Measurements from ENCODE around the gene ARHGAP24.

Gene ARHGAP24

GRCh38 chr4:85708468-85708867 lies 233.5 kb downstream of the ARHGAP24 start:
- no peak for DNase-seq

GRCh38 chr4:85713005-85713404 lies 238.1 kb downstream of the ARHGAP24 start:
- no peak for DNase-seq

- no peak for DNase-seq
These were observed 241.2 kb downstream of the ARHGAP24 start for GRCh38 chr4:85715991-85716737.

- DNase-seq, result no peak
These were observed 242.4 kb downstream of the ARHGAP24 start for GRCh38 chr4:85717351-85717750.

GRCh38 chr4:85717847-85718246 lies 242.9 kb downstream of the ARHGAP24 start:
- no peak for DNase-seq

GRCh38 chr4:85720735-85721134 lies 245.8 kb downstream of the ARHGAP24 start:
- DNase-seq, result no peak

GRCh38 chr4:85722401-85722800 lies 247.5 kb downstream of the ARHGAP24 start:
- no peak for DNase-seq

GRCh38 chr4:85722807-85723206 lies 247.9 kb downstream of the ARHGAP24 start:
- DNase-seq, result no peak

- no peak for DNase-seq
These were observed 250.0 kb downstream of the ARHGAP24 start for GRCh38 chr4:85724791-85725563.

GRCh38 chr4:85725721-85726170 lies 250.8 kb downstream of the ARHGAP24 start:
- no peak for DNase-seq

- DNase-seq, result no peak
These were observed 251.6 kb downstream of the ARHGAP24 start for GRCh38 chr4:85726555-85726954.

- no peak for DNase-seq
These were observed 253.5 kb downstream of the ARHGAP24 start for GRCh38 chr4:85728464-85728863.

GRCh38 chr4:85732124-85732523 lies 257.2 kb downstream of the ARHGAP24 start:
- DNase-seq, result no peak

- no peak for DNase-seq
These were observed 258.8 kb downstream of the ARHGAP24 start for GRCh38 chr4:85733798-85734197.

GRCh38 chr4:85734424-85734831 lies 259.5 kb downstream of the ARHGAP24 start:
- no peak for DNase-seq

- no peak for DNase-seq
These were observed 261.6 kb downstream of the ARHGAP24 start for GRCh38 chr4:85736571-85736970.

- DNase-seq, result no peak
These were observed 262.3 kb downstream of the ARHGAP24 start for GRCh38 chr4:85737254-85737653.

GRCh38 chr4:85738721-85739120 lies 263.8 kb downstream of the ARHGAP24 start:
- no peak for DNase-seq

- no peak for DNase-seq
These were observed 265.5 kb downstream of the ARHGAP24 start for GRCh38 chr4:85740431-85740861.

GRCh38 chr4:85741381-85741780 lies 266.4 kb downstream of the ARHGAP24 start:
- DNase-seq, result no peak

- DNase-seq, result peak; percentile 94
These were observed 267.1 kb downstream of the ARHGAP24 start for GRCh38 chr4:85741921-85742591.

- DNase-seq, result no peak
These were observed 270.0 kb downstream of the ARHGAP24 start for GRCh38 chr4:85744950-85745349.

- DNase-seq, result no peak
These were observed 271.0 kb downstream of the ARHGAP24 start for GRCh38 chr4:85745939-85746338.
